Coronary artery (tissue), 2 donors: ENCODE measurements around the gene XPNPEP1.
A peak's percentile ranks its signal among the peaks of the same experiment; 100 is the strongest.

Experiments used
- DNase-seq: peaks from one replicate; pipeline ENCODE4 v3.0.0-alpha.2; 2017; ENCODE audit warnings: low spot score
- H3K27ac ChIP-seq, 2 donors: fragments of 200-600 bp; sonication (generic); one replicate each; pipeline ENCODE4 v1.5.1; 2016 to 2019
- H3K4me3 ChIP-seq: fragments of 200-600 bp; sonication (generic); 2 replicates; pipeline ENCODE4 v1.5.1; 2016; ENCODE audit warnings: mild to moderate bottlenecking, moderate library complexity
- CTCF ChIP-seq: fragments of 200-600 bp; sonication (generic); IDR thresholded peaks from one replicate; pipeline ENCODE4 v1.5.1; 2019; ENCODE audit warnings: antibody characterized with exemption

Gene XPNPEP1

GRCh38 chr10:109894516-109894915 is 28.8 kb downstream of the XPNPEP1 start:
- no peak for TF ChIP-seq CTCF
- Histone ChIP-seq H3K4me3 (peak overlapping the region; percentile 8), H3K27ac (peak overlapping the region; percentile 70 to 83)
- peak; percentile 82 for DNase-seq

GRCh38 chr10:109893386-109893785 is 29.9 kb downstream of the XPNPEP1 start:
- Histone ChIP-seq H3K4me3 (no peak overlapping the region), H3K27ac (peak overlapping the region; percentile 70 to 83)
- DNase-seq = no peak
- TF ChIP-seq CTCF = no peak

GRCh38 chr10:109892931-109893330 is 30.4 kb downstream of the XPNPEP1 start:
- H3K27ac ChIP-seq = peak overlapping the region; percentile 70 to 83
- no peak for DNase-seq
- H3K4me3 ChIP-seq = no peak overlapping the region
- TF ChIP-seq CTCF = no peak

- no peak overlapping the region for H3K4me3 ChIP-seq
- H3K27ac ChIP-seq = peak overlapping the region; percentile 70 to 76
- no peak for TF ChIP-seq CTCF
- no peak for DNase-seq
Observed at GRCh38 chr10:109892117-109892516, 31.2 kb downstream of the XPNPEP1 start.

GRCh38 chr10:109891105-109891504 is 32.2 kb downstream of the XPNPEP1 start:
- Histone ChIP-seq H3K4me3 (no peak overlapping the region), H3K27ac (peak overlapping the region; percentile 70 to 76)
- TF ChIP-seq CTCF = no peak
- DNase-seq = no peak

- Histone ChIP-seq H3K4me3 (no peak overlapping the region), H3K27ac (peak overlapping the region; percentile 21 to 43)
- no peak for TF ChIP-seq CTCF
- no peak for DNase-seq
Observed at GRCh38 chr10:109889867-109890266, 33.4 kb downstream of the XPNPEP1 start.

- DNase-seq = no peak
- no peak for TF ChIP-seq CTCF
- H3K27ac ChIP-seq = no peak overlapping the region
- no peak overlapping the region for H3K4me3 ChIP-seq
Observed at GRCh38 chr10:109887776-109888175, 35.5 kb downstream of the XPNPEP1 start.
